GM18868 (cell line): ENCODE measurements around the gene C1orf105.
A peak's percentile ranks its signal among the peaks of the same experiment; 100 is the strongest.
"Not testable (repeated sequence)": the region's sequence is repeated elsewhere in the genome, so short reads cannot be mapped to it uniquely, and the experiment has no call there.

Source experiments
- ATAC-seq: cut with Tn5 transposase; IDR thresholded peaks from one replicate; pipeline ENCODE4 v1.9.1; 2021; ENCODE audit warnings: mild to moderate bottlenecking, moderate library complexity; ENCODE audit not compliant: unreplicated experiment

Gene C1orf105, protein sequence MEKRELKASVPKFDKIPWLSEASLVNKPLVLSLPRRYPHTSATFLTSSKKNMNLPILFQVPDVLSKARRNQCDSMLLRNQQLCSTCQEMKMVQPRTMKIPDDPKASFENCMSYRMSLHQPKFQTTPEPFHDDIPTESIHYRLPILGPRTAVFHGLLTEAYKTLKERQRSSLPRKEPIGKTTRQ

DNA sequence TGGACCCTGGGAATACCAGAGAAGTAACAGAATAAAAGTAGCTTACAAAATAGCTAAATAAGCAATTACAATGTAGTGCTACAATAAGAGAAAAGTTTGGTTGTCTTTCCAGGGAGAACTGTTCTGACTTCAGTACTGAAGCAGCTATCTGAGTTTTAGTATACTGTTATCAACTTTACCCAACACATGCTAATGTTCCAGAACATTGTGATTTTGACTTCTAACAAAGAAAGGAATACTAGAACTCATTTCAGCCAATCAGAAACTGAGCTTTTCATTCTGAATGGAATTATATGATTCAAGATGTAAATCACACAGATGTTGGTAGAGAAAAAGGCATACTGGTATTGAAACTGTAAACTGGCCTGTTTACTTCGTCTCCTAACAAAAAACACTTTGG, at the start of gene C1orf105:
C1orf105 (plus strand) TSS at position 301 of the 400 bp plus-strand sequence. CDS start 201 bp downstream, outside the sequence.
- no peak for ATAC-seq

DNA sequence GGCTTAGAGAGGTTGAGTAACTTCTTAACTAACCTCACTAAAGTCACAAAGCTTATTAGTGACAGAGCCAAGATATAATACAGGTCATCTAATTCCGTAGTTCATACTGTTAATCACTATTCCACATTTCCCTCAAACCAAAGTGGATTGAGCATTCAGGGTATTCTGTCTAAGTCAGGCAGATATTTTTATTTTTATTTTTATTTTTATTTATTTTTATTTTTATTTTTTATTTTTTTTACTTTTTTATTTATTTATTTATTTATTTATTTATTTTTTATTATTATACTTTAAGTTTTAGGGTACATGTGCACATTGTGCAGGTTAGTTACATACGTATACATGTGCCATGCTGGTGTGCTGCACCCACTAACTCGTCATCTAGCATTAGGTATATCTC, 48.8 kb upstream of the C1orf105 start:
- ATAC-seq, result not testable (repeated sequence)

DNA sequence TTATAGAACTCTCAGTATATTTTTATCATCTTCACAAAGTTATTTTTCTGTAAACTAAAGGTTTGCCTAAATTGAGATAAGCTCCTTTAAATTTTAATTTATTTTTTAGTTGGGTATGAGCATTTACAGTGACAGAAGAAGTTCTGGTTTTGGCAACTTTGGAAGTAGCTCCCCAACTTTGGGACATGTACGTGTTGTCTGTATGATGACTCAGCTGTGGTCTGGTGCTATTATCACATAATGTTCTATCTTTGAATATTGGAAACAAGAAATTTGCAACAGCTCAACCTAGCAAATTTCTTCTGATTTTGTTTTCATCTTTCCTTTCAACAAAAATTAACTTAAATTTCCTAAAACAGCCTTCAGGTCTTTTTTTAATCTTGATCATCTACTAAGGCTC, 46.6 kb upstream of the C1orf105 start:
- ATAC-seq, result no peak

DNA sequence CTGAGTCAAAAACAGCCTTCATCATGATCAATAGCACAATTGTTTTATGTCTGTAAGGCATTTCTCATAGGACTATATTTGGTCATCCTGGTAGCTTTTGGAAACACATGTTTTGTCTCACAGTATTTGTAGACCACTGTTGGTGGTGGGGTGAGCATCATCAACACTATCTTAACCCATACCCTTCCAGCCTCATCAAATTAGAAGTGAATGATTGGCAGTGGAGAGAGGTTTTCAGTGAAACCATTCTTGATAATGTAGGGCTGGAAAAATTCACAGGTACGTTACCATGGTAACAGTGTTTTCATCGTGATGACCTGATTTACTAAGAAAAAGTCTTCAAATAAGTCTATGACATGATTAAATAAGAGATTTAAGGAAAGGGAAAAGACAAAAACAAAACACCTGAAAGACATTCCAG, 45.3 kb upstream of the C1orf105 start:
- no peak for ATAC-seq

DNA sequence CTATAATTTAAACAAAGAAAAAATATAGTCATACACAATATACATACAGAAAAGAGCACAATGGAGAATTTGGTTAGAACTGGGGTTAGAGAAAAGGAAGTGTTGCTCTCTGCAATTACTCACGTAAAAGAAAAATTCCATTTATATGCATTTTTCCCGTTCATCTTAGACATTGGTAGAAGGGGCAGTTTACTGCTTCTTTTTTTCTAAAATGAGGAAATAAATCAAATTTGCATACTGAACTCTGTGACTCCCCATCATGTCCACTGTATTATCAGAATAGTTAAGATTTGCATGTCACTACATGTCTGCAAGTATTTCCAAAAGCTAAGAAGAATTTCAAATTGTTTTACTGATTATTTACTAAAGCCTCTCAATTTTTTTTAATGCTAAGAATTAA, 44.1 kb upstream of the C1orf105 start:
- no peak for ATAC-seq

DNA sequence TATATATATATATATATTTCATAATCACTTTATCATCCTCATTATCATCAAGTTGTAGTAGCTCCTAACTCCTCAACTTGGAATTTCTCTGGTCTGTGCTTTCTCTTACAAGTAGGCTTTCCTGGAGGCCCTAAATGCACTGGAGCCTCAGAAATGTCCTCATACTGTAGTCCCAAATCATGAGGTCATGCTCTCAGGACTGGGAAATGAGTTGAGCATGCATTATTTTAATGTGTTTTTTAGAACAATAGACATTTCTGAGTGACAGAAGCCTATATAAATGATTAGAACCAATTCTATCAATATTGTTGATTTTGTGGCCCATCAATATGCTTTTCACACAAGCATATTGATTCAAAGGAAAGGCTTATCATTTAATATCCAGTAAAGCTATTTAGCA, 42.9 kb upstream of the C1orf105 start:
- ATAC-seq, result no peak

DNA sequence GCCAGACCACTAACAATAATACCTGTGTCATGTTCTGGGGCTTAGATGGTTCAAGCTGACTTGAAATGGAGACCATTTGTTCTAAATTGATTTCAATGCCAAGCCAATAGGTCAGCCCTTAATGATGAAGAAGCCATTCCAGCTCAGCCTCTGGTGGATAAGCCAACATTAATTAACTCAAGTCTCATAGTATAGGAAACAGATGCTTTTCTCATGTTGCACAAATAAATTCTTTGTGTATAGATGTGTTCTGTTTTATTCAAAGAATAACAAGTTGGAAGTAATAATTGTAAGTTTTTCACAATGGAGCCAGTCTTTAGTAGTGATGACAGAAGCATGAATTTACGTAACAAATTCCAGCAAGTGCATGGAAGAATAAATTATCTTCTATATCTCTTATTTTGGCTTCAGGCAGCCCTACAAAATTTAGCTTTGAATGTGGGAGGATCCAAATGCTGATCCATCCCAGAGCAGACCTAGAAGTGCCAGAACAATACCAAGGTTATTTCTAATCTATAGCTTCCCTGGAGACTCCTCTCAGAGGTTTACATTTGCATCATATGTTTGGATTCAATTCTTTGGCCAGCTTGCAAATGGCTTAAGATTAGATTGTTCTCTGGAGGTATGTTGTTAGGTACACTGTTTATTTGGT, 42.2 kb upstream of the C1orf105 start:
- no peak for ATAC-seq

DNA sequence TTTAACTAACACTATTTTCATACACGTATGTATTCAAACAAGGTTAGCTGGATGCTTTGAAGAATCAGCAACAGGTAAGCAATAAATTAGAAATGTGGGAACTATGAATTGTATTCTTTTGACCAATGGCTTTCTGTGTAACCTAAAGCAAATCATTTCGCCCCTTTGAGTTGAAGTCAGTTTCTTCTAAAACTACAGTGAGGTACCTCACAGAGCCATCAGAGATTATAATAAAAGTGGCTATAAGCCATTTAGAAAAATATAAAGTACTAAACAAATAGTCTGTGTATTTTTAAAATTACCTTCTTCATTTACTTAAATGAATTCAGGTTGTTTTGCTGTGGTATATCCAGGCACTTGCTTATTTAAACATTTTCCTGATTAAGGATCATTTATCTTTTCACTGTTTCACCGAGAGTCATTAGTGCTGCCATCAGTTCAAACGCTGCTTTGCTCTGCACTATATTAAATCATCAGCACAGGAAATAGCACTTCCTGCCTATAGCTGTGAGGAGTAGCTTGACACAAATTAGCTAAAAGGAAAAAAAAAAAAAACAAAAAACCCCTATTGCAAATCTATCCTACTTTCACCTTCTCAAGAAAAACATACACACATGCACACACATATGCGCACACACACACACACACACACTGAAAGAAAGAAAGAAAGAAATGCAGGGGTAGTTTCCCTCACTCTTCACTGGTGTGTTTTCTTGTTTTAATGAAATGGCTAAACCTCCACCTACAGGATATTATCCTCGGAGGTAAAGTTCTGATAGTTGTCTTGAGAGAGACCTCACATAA, 39.8 kb upstream of the C1orf105 start:
- peak; percentile 90 for ATAC-seq

DNA sequence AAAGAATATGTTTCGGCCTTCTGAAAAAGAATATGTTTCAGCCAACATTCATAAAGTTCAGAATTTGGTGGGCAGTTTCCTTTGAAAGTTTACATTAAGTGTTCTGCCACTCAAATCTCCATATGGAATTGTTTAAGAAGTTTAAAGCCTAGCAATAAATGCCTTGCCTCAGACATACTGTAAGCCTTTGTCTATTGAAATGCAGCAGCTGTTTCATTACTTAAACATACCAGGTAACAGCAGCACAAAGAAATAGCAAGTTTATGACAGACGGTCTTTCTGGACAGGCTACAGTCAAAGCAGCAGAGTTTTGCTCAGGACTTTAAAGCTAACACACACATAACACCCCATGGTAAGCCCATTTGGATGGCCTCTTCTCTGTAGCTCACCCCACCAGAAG, 38.5 kb upstream of the C1orf105 start:
- ATAC-seq, result no peak

DNA sequence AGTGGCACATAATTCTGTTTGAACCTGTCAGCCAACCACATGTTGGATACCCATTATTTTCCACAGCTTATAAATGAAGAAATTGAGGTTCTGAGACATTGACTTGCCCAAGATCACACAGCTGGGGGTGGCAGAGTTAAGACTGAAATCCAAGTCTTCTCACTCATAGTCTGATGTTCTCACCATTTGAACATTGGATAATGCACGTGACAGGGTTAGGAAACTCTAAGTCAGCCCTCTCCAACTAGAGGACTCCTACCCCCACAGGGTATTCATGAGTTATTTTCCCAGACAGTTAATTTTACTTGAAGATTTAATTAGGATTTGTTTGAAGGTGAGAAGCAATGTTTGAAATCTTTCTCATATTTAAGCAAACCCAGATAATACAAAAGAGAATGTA, 38.1 kb upstream of the C1orf105 start:
- no peak for ATAC-seq

DNA sequence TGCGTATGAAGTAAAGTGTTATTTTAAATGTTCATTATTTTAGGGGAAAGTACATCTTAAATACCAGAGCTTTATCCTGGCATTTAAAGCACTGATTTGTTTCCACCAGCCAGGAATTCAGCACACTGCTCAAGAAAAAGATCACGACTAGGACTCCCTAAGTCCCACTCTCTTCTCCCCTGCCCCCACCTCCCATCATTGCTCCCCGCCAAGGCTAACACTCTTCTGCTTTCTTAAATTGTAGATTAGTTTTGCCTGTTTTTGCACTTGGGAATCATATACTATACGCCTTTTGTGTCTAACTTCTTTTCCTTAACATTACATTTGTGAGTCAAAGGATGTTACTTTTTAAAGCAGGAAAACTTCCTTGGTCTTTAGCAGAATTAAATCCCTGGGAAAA, 37.5 kb upstream of the C1orf105 start:
- no peak for ATAC-seq

DNA sequence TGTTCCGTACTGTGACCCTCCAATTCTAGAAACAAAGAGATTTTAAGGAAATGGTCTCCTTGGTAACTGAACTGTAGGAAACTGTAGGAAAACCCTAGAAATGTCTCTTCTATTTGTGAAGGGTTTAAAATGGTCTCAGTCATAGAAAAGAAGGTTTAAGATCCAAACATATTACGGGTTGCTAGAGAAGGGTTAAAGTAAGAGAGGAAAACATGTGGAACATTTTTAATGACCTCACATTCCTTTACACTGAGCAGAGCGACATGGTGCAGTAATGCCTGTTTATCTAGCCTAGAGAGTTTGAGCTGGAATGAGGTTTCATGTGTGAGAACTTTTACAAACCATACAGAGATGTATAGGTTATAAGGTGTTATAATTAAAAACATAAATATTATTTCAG, 36.9 kb upstream of the C1orf105 start:
- ATAC-seq, result no peak

DNA sequence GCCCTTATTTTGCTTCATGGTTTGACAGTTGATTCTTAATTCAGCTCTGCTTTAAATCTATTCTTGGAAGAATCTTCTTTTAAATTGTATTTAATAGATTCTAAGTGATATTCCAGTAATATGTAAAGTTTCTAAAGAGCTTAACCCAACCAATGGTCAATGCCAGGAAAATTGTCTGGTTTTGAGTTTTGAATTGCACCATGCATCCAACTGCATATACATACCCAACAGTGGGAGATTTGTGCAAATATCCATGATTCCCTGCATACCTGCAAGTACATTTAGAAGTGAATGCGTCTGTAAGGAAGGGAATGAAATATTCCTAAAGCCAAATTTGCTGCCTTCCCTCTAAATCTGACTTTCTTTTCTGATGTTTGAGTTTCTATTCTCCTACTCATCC, 35.8 kb upstream of the C1orf105 start:
- no peak for ATAC-seq

DNA sequence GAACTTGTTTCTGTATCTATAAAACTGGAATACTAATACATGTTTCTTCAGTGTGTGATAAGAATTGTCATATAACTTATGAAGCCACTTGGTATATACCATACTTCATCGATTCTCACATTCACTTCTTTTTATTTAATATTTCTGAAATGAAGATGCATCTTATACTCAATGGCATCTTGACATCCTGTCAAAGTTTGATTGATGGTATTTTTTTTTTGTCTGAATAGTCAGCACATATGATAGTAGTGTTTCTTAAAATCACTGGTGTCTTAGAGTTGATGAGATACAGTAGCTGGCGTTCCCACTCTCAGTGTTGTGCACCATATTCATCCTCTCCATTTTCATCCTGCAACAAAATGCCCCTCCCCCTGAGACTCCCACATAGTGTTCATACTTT, 34.4 kb upstream of the C1orf105 start:
- no peak for ATAC-seq

DNA sequence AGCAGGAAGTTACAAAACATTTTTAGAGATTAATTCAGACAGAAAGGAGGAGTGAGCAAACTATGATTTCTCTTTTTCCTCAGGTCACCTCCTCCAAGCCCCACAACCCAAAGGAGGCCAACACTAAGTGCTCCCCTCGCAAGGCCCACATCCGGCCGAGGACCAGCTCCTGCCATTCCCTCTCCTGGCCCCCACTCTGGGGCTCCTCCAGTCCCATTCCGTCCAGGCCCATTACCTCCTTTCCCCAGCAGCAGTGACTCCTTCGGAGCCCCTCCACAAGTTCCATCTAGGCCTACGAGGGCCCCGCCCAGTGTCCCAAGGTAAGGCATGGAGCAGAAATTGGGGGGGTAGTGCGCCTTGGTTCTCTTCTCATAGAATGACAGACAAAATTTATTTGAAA, 32.0 kb upstream of the C1orf105 start:
- no peak for ATAC-seq

DNA sequence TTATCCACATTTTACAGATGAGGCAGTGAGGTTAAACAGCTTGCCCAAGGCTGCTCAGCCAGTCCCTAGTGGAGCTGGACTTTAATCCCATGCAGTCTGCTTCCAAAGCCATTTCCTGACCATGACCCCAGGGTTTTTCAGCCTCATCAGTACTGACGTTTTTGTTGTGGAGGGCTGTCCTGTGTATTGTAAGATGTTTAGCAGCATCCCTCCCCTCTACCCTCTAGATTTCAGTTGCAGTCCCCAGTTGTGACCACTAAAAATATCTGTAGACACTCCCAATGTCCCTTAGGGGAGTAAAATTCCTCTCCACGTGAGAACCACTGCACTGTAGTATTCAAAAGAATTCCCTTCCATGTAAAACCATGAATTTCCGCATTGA, 30.2 kb upstream of the C1orf105 start:
- ATAC-seq, result peak; percentile 24

DNA sequence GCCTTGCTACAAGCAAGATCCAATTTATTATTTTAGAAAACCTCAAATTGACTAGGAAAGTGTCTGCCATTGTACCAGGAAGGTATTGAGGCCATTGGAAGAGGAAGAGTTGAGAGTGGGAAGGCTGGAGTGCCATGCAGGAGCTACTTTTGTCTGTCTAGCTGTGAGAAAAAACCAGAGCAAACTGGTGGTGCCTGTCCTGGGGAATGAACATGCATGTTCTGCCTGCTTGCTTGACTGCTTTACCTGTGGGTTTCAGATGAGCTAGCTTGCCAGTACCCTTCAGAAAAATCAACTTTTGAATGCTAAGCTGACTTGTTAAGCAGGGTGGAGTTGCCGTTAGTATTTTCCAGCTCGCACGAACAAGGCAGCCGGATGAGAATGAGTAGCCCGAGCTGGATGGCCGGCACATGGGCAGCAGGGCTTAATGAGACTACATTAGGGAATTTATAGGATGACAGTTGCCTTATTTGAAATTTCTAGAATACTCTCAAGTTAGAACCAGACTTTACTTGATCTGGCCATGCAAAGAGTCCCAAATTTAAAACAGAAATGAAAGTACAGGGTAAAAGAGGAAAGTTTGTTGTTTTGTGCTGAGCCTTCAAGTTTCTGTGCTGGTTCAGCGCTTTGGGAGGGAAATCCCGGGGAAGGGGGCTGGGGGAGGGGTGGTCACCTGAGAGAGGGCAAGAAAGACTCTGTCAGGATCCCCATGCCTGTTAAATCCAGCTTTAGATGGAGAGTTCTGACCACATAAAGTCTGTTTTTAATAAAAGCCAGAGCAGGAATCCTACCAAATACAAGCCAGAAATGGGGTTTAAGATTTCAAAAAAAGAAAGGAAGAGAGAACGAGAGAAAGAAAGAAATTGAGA, 29.6 kb upstream of the C1orf105 start:
- ATAC-seq, result peak; percentile 74

DNA sequence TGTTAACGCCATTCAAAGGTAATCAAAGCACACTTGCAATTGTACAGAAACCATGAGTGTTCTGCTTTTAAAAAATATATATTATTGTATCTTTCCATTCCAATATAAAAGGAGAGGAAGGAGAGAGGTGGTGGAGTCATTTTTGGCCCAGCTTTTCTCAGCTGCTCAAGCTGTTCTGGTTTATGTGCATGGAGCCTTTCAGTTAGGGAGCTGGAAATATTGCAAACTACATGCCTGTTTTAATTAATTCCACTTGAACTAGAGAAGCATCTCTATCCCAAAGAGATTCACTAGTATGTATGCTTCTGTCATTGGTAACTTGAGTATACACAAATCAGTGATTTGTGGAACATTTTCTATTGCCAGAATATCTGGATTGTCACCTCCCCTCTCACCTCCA, 28.5 kb upstream of the C1orf105 start:
- no peak for ATAC-seq

DNA sequence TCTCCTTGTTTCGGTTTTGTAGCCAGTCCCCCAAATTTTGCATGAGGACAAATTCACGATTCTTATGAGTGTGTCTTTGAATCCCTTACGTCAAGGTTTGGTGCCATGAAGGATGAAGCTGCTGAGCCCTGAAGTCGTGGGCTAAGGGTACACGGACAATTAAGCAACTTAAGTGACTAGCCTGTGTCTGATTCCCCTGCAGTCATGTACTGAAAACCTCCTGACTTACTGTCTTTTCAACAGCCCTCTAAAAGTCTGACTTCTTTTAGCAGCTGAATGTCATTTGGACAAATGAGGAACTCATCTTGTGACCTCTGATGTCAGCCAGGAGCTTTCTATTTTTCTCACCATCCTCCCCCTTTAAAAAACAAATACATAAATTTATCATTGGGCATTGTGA, 27.1 kb upstream of the C1orf105 start:
- ATAC-seq, result peak; percentile 28

DNA sequence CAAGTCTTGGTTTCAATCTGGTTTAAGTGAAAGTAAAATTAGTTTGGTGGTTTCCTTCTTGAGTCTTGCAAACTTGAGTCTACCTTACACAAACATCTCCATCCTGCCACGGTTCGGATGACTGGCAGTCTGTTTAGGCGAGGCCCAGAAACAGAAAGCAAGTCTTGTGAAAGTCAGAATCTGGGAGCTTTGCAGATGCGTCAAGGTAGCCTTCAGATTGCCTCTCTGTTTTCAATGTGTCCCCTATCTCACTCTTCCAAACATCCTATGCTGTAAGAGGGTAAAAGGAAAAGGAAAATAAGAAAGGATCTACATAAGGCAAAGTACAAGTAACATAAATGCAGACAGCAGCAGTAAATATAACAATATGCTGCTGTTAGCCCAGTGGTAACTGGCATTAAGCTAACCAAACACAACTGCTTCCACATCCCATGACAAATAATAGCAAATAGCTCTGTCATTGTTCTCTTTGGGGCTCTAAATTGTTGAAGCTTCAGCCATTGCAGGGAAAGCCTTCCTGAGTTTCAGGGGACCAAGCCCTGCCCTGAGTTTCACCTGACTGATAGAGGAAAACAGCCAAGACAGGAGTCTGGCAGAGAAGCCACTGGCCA, 26.2 kb upstream of the C1orf105 start:
- ATAC-seq, result peak; percentile 59

DNA sequence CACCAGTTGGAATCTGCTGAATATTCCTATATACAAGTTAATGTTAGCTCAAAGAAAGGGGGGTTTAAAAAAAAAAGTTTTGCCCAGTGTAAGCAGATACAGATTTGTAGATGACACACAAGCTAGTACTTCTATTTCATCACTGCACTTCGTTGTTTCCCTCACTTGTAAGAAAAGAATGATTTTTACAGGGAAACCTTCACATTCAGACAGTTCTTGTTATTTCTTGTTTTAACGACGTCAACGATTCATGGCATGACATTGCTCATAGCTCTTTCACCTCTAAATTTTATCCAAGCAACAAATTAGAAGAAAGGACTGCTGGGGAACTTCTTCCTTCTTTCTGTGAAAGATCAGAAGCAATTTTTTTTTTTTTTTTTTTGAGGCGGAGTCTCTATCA, 25.7 kb upstream of the C1orf105 start:
- ATAC-seq, result no peak
